Right atrium auricular region (tissue), 2 donors: ENCODE data around the gene LHFPL6. TPM values are rescaled to one million over a fixed set of nuclear protein-coding genes. Genes with fewer than 3 reads are reported as not detected.

Experiments
- DNase-seq: peaks from one replicate; pipeline ENCODE4 v3.0.0-alpha.2; 2019; ENCODE audit warnings: low spot score
- H3K27ac ChIP-seq, 2 donors: fragments of 200-600 bp; sonication (generic); 1 replicate in 1 of 2; 2 replicates in 1 of 2; pipeline ENCODE4 v1.5.1; 2016 to 2019
- H3K27me3 ChIP-seq, 2 donors: fragments of 200-600 bp; sonication (generic); one replicate each; pipeline versions ENCODE4 v1.5.1 to v1.6.0; 2017 to 2019
- H3K36me3 ChIP-seq: fragments of 200-600 bp; sonication (generic); one replicate; pipeline ENCODE4 v1.5.1; 2016
- H3K4me1 ChIP-seq, 2 donors: fragments of 200-600 bp; sonication (generic); one replicate each; pipeline versions ENCODE4 v1.5.1 to v1.6.0; 2017 to 2019
- H3K4me3 ChIP-seq, 2 donors: fragments of 200-600 bp; sonication (generic); 1 replicate in 1 of 2; 2 replicates in 1 of 2; pipeline ENCODE4 v1.5.1; 2017 to 2019; ENCODE audit warnings: mild to moderate bottlenecking in 1 of 2, moderate library complexity in 1 of 2
- H3K9me3 ChIP-seq, 2 donors: fragments of 200-600 bp; sonication (generic); one replicate each; pipeline ENCODE4 v1.5.1; 2019
- total RNA-seq, 2 donors: library from RNA; depleted of rRNA; stranded (reverse); fragments of >200 nt; gene quantifications; one replicate each; pipeline ENCODE4 v1.1.0, GENCODE V29; 2016
- TF ChIP-seq, protein P1 (sequence below), 2 donors: fragments of 200-600 bp; sonication (generic); IDR thresholded peaks; one replicate each; pipeline ENCODE4 v1.5.1; 2019; ENCODE audit warnings: antibody characterized with exemption in 2 of 2

The LHFPL6 gene
- total RNA-seq, 2 donors from 2014 or later, result 39.0 to 57.2 TPM

- no peaks in the 10 kb centered on the region for H3K27me3 ChIP-seq
- no peaks in the 10 kb centered on the region for H3K36me3 ChIP-seq
- TF ChIP-seq, protein P1, sequence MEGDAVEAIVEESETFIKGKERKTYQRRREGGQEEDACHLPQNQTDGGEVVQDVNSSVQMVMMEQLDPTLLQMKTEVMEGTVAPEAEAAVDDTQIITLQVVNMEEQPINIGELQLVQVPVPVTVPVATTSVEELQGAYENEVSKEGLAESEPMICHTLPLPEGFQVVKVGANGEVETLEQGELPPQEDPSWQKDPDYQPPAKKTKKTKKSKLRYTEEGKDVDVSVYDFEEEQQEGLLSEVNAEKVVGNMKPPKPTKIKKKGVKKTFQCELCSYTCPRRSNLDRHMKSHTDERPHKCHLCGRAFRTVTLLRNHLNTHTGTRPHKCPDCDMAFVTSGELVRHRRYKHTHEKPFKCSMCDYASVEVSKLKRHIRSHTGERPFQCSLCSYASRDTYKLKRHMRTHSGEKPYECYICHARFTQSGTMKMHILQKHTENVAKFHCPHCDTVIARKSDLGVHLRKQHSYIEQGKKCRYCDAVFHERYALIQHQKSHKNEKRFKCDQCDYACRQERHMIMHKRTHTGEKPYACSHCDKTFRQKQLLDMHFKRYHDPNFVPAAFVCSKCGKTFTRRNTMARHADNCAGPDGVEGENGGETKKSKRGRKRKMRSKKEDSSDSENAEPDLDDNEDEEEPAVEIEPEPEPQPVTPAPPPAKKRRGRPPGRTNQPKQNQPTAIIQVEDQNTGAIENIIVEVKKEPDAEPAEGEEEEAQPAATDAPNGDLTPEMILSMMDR (IDR thresholded peaks at IDR 0.05), result no peak
- H3K4me3 ChIP-seq, result no peak overlapping the region
- peak overlapping the region in 1 of 2 donors; percentile 46 for H3K27ac ChIP-seq
- H3K4me1 ChIP-seq, result peaks cover 0 to 31% of the 10 kb centered on the region in 2 donors
- no peak for DNase-seq
- H3K9me3 ChIP-seq, result no peaks in the 10 kb centered on the region
Measured at GRCh38 chr13:39370554-39370953, 232.4 kb downstream of the LHFPL6 start.

DNA sequence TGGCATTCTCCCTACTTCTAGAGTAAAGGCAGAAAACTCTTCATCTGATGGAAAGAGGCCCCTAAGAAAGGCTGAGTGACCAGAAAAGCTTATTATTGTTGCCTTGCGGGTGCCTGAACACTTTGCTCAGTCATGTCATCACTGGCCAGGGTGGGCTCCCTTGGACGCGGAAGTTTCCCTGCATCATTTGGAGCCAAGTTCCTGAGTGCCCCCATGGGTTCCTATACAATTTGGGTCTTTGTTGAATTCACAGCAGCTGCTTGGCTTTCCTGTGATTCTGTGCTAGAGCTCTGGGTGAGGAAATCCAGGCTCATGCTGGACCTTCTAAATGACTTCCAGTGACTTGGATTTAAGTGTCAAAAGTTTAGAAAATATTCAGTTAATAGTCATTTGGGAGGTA is 232.9 kb downstream of the LHFPL6 start:
- H3K27ac ChIP-seq, result peak overlapping the region in 1 of 2 donors; percentile 46

DNA sequence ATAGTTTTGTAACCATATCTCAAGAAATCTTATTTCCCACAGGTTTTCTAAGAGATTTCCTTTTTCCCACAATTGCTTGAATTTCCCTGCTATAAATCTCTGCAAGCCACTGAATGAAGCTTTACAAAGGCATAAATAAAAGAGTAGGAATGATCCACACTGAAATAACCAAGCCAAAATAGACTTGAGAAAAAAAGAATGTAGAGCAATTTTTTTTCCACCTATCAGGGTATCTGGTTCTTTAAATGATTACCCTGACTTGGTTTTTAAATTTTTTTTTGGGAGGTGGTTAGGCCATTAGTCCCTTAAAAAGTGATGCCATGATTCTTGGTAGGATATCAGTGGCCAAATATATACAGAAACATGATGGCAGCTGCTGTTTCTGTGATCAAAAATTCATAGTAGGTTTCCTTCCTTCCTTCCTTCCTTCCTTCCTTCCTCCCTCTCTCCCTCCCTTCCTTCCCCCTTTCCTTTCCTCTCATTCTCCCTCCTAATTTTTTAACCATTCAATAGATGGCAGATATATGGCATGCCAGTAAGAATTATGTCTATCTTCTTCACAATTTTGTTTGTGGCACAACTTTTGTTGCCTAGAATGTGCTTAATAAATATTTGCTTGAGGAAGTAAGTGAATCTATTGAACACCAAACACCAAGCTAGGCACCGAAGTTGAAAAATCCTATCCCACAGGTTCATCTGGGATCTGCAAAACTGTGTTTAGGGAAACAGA is 233.7 kb downstream of the LHFPL6 start:
- H3K9me3 ChIP-seq, result no peaks in the 10 kb centered on the region
- no peak for DNase-seq
- H3K27me3 ChIP-seq, result no peaks in the 10 kb centered on the region
- TF ChIP-seq, protein P1 (IDR thresholded peaks at IDR 0.05), result no peak
- no peak overlapping the region for H3K4me3 ChIP-seq
- H3K27ac ChIP-seq, result no peak overlapping the region
- no peaks in the 10 kb centered on the region for H3K36me3 ChIP-seq
- H3K4me1 ChIP-seq, result peaks cover 0 to 43% of the 10 kb centered on the region in 2 donors

More for the DNA sequence above, 232.9 kb downstream of the LHFPL6 start:
- DNase-seq, result no peak
- peaks cover 0 to 36% of the 10 kb centered on the region in 2 donors for H3K4me1 ChIP-seq
- H3K9me3 ChIP-seq, result no peaks in the 10 kb centered on the region
- no peaks in the 10 kb centered on the region for H3K27me3 ChIP-seq
- no peak overlapping the region for H3K4me3 ChIP-seq
- TF ChIP-seq, protein P1 (IDR thresholded peaks at IDR 0.05), result no peak
- no peaks in the 10 kb centered on the region for H3K36me3 ChIP-seq

DNA sequence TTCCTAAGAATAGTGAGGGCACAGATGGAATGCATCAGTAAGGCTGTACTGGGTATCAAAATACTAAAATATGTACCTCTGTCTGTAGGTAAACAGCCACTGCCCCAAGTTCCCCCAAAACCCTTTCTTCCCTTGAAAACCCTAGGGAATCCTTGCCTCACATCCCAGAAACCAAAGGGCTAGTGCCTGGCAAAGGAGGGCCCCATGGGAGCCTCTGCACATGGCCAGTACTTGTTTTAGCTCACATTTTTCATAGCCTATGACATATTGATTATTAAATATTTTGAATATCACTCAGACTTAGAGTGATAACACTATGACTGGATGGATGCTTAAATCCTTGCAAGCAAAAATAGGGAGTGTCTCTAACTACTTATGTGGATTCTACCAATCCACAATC is 237.1 kb downstream of the LHFPL6 start:
- Histone ChIP-seq H3K27me3 (no peaks in the 10 kb centered on the region), H3K27ac (no peak overlapping the region), H3K4me3 (no peak overlapping the region), H3K9me3 (no peaks in the 10 kb centered on the region), H3K36me3 (no peaks in the 10 kb centered on the region), H3K4me1 (peaks cover 0 to 28% of the 10 kb centered on the region in 2 donors)
- DNase-seq, result no peak
- TF ChIP-seq, protein P1 (IDR thresholded peaks at IDR 0.05), result no peak

GRCh38 chr13:39364947-39365468 is 238.0 kb downstream of the LHFPL6 start:
- H3K4me3 ChIP-seq, result no peak overlapping the region
- DNase-seq, result no peak
- H3K4me1 ChIP-seq, result peaks cover 0 to 19% of the 10 kb centered on the region in 2 donors
- H3K27me3 ChIP-seq, result no peaks in the 10 kb centered on the region
- no peaks in the 10 kb centered on the region for H3K9me3 ChIP-seq
- no peak overlapping the region for H3K27ac ChIP-seq
- H3K36me3 ChIP-seq, result no peaks in the 10 kb centered on the region
- TF ChIP-seq, protein P1 (IDR thresholded peaks at IDR 0.05), result no peak
